ENCODE results near the gene REEP6.

DNA sequence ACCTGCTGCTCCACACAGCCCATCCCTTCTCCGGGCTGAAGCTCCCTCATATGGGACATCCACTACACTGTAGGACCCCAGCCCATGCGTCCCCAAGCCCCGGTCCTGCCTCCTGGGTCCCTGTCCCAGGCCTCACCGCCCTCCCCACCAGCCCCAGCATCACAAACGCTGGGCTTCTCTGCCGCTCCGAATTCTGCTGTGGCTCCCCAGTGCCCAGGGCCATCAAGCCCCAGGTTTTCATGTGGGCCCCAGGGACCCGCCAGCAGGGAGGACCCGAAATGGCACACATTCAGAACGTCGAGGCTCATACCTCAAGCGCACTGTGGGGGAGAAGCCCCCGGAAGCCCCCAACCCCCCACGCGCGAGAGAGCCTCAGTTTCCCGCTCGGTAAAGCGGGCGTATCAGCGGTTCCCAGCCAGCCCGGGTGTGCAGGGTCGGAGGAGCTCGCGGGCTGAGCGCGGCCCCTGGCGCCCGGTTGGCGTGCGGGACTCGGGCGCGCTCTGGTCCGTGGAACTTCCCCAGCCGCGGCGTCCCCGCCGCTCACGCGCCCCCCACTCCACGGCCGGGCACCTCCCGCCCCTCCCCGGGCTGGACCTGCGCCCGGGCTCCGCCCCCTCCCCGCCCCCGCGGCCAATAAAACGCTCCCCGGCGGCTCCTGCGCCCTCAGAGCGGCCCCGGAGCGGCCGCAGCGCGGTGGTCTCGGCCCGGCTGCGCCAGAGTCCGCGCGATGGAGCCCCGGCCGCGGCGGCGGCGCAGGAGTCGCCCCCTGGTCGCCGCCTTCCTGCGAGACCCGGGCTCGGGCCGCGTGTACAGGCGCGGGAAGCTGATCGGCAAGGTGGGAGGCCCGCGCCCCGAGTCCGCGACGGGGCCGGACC is 32.7 kb downstream of the REEP6 start, which contains the start of gene PLK5:
- TF ChIP-seq, protein P1, sequence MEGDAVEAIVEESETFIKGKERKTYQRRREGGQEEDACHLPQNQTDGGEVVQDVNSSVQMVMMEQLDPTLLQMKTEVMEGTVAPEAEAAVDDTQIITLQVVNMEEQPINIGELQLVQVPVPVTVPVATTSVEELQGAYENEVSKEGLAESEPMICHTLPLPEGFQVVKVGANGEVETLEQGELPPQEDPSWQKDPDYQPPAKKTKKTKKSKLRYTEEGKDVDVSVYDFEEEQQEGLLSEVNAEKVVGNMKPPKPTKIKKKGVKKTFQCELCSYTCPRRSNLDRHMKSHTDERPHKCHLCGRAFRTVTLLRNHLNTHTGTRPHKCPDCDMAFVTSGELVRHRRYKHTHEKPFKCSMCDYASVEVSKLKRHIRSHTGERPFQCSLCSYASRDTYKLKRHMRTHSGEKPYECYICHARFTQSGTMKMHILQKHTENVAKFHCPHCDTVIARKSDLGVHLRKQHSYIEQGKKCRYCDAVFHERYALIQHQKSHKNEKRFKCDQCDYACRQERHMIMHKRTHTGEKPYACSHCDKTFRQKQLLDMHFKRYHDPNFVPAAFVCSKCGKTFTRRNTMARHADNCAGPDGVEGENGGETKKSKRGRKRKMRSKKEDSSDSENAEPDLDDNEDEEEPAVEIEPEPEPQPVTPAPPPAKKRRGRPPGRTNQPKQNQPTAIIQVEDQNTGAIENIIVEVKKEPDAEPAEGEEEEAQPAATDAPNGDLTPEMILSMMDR (IDR thresholded peaks at IDR 0.05): no peak
- TF ChIP-seq POLR2AphosphoS5 (IDR thresholded peaks at IDR 0.05) (no peak), POLR2A (IDR thresholded peaks at IDR 0.05) (no peak), EP300 (IDR thresholded peaks at IDR 0.05) (no peak)
